ENCODE results near the gene ARFIP1. TPM values are rescaled to one million over a fixed set of nuclear protein-coding genes. Genes with fewer than 3 reads are reported as not detected.

The ARFIP1 gene
- total RNA-seq, 1 experiment from 2014 or later: 32.7 TPM

DNA sequence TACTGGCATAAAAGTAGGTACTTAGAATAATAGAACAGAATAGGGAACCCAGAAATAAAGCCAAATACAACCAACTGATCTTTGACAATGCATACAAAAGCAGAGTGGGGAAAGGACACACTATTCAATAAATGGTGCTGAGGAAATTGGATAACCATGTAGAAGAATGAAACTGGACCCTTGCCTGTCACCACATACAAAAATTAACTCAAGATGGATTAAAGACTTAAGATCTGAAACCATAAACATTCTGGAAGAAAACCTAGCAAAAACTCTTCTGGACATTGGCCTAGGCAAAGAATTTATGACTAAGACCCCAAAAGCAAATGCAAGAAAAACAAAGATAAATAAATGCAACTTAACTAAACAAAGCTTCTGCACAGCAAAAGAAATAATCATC lies 45.6 kb downstream of the ARFIP1 start:
- Histone ChIP-seq H4K20me1 (ENCODE audit: insufficient read depth) (no peaks in the 10 kb centered on the region), H3K9ac (ENCODE audit: low read length) (no peak overlapping the region), H3K36me3 (ENCODE audit: control insufficient read depth in 1 of 2, insufficient read depth in 2 of 2, low read length in 2 of 2) (no peaks in the 10 kb centered on the region), H3K27ac (ENCODE audit: low read depth, low read length) (no peak overlapping the region), H3K4me1 (ENCODE audit: control insufficient read depth in 1 of 2, insufficient read depth in 2 of 2, low read length in 2 of 2) (no peaks in the 10 kb centered on the region), H3K27me3 (ENCODE audit: insufficient read depth, low read length) (no peaks in the 10 kb centered on the region), H3K79me2 (ENCODE audit: insufficient read depth, low read length) (no peaks in the 10 kb centered on the region), H3K4me3 (replicated peaks in 1 of 2; ENCODE audit: low read depth in 1 of 2, low read length in 2 of 2) (no peak overlapping the region), H2AFZ (ENCODE audit: low read depth, low read length, poor library complexity, severe bottlenecking) (no peak overlapping the region), H3K4me2 (ENCODE audit: low read length) (no peak overlapping the region), H3K9me3 (ENCODE audit: control insufficient read depth in 1 of 2, insufficient read depth in 1 of 2, low read depth in 1 of 2, low read length in 2 of 2) (no peaks in the 10 kb centered on the region), H3K9me2 (ENCODE audit: insufficient read depth) (no peaks in the 10 kb centered on the region)
- ChIA-PET RAD21 (ENCODE audit: low non-redundant PET in 1 of 2, low total read pairs in 2 of 2, uncharacterized antibody in 2 of 2, unreplicated experiment in 2 of 2) (no interaction called here), POLR2A (no interaction called here), CTCF (no interaction called here)
- intact Hi-C loops (cut with micrococcal nuclease): no loop called here
- TF ChIP-seq SRF (IDR thresholded peaks at IDR 0.05; ENCODE audit: low read depth) (no peak), RAD21 (IDR thresholded peaks at IDR 0.05; ENCODE audit: low read depth) (no peak), TCF7L2 (IDR thresholded peaks at IDR 0.05; ENCODE audit: borderline replicate concordance, extremely low read depth, insufficient read depth, insufficient read length) (no peak), ELF1 (IDR thresholded peaks at IDR 0.05; ENCODE audit: borderline replicate concordance, low read depth) (no peak), SIN3A (IDR thresholded peaks at IDR 0.05; ENCODE audit: low read depth) (no peak), POLR2AphosphoS5 (IDR thresholded peaks at IDR 0.05; ENCODE audit: low read depth, low read length) (no peak), FOSL1 (IDR thresholded peaks at IDR 0.05; ENCODE audit: low read depth) (no peak), JUND (IDR thresholded peaks at IDR 0.05) (no peak)
- TF ChIP-seq, protein P1, sequence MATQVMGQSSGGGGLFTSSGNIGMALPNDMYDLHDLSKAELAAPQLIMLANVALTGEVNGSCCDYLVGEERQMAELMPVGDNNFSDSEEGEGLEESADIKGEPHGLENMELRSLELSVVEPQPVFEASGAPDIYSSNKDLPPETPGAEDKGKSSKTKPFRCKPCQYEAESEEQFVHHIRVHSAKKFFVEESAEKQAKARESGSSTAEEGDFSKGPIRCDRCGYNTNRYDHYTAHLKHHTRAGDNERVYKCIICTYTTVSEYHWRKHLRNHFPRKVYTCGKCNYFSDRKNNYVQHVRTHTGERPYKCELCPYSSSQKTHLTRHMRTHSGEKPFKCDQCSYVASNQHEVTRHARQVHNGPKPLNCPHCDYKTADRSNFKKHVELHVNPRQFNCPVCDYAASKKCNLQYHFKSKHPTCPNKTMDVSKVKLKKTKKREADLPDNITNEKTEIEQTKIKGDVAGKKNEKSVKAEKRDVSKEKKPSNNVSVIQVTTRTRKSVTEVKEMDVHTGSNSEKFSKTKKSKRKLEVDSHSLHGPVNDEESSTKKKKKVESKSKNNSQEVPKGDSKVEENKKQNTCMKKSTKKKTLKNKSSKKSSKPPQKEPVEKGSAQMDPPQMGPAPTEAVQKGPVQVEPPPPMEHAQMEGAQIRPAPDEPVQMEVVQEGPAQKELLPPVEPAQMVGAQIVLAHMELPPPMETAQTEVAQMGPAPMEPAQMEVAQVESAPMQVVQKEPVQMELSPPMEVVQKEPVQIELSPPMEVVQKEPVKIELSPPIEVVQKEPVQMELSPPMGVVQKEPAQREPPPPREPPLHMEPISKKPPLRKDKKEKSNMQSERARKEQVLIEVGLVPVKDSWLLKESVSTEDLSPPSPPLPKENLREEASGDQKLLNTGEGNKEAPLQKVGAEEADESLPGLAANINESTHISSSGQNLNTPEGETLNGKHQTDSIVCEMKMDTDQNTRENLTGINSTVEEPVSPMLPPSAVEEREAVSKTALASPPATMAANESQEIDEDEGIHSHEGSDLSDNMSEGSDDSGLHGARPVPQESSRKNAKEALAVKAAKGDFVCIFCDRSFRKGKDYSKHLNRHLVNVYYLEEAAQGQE (IDR thresholded peaks at IDR 0.05; ENCODE audit: low read depth): no peak
- ATAC-seq: no peak
- BruUV-seq (replicated peaks): no TSS peak
- no peak for DNase-seq (ENCODE audit: low read depth, low spot score)
